NCI-H1417 treated with DMSO at 0.1 percent for 48 hours (cell line): ENCODE results near the gene MDM1.

Source experiments
- DNase-seq: peaks from one replicate; lab custom pipeline; 2025; lab: John Stamatoyannopoulos, UW

Gene MDM1, protein sequence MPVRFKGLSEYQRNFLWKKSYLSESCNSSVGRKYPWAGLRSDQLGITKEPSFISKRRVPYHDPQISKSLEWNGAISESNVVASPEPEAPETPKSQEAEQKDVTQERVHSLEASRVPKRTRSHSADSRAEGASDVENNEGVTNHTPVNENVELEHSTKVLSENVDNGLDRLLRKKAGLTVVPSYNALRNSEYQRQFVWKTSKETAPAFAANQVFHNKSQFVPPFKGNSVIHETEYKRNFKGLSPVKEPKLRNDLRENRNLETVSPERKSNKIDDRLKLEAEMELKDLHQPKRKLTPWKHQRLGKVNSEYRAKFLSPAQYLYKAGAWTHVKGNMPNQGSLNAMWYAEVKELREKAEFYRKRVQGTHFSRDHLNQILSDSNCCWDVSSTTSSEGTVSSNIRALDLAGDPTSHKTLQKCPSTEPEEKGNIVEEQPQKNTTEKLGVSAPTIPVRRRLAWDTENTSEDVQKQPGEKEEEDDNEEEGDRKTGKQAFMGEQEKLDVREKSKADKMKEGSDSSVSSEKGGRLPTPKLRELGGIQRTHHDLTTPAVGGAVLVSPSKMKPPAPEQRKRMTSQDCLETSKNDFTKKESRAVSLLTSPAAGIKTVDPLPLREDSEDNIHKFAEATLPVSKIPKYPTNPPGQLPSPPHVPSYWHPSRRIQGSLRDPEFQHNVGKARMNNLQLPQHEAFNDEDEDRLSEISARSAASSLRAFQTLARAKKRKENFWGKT

DNA sequence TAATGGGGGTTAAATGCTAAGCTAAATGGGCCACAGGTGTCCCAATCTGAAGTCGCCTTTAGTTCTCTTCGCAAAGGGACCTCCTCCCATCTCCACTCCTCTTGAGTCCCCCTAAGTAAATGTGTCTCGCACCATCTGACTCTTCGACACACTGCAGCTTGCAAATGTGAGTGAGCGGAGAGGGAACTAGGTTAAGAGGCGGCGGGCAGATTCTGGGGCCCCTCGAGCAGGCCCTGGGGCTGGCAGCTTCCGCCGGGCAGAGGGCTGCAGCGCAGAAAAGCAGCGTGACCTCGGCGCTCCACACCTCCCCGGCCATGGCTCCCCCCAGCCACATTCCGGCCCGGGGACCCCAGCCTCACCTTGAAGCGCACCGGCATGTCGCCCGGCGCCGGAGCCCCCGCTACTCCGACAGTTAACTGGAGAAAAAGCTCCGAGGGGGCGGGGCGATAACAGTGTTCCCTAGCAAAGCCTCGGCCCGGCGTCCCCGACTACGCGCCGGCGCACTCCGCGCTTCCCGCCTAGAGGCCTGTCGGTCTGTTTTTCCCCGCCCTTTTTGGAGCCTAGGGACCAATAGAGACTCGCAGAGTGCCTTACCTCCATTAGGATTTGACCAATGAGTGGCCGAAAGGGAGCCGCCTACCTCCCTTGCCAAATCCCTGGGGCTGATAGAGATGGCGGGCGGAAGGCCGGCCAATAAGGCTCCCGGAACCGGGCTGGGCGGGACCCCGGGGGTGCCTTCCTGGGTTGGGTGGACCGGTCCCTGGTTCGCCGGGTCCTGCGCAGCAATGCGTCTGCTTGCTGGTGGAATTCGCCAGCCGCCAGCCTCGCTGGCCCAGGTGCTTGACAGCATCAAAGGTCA, at the start of gene MDM1:
Gene MDM1 (minus strand): TSS at position 494 of the 859 bp plus-strand sequence. CDS start 117 bp downstream, at position 377.
- DNase-seq = peak; percentile 96

DNA sequence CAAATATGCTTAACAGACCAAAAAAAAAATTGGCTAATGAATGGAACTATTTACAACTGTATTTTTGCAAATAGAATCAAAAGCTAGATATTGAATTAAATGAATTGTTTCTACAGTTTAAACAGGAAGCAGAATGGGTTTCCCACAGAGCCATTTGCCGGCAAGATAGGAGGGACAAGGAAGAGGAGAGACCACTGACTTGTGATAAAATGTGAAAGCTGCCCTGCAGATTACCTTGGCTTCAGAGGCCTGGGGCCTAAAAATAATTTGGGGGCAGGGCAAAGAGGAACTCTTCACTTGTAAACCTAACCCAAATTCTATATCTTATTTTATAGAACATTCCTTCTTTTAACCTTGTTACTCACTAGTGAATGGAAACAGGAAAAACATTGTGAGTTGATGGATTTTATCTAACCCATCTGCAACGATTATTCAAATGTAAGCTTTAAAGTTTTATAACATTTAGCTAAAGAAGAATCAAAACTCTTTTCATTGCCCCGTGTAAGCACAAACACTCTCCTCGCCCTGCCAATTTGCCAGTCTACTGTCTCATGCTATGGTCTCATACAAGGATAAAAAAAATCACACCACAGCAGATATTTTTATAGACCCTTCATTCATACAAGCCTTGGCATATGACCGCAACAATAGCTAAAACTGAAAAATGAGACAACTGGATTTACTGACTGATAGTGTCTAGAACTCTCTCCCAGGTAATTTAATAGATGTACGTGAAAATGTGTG, 49.5 kb upstream of the MDM1 start:
- DNase-seq = no peak

DNA sequence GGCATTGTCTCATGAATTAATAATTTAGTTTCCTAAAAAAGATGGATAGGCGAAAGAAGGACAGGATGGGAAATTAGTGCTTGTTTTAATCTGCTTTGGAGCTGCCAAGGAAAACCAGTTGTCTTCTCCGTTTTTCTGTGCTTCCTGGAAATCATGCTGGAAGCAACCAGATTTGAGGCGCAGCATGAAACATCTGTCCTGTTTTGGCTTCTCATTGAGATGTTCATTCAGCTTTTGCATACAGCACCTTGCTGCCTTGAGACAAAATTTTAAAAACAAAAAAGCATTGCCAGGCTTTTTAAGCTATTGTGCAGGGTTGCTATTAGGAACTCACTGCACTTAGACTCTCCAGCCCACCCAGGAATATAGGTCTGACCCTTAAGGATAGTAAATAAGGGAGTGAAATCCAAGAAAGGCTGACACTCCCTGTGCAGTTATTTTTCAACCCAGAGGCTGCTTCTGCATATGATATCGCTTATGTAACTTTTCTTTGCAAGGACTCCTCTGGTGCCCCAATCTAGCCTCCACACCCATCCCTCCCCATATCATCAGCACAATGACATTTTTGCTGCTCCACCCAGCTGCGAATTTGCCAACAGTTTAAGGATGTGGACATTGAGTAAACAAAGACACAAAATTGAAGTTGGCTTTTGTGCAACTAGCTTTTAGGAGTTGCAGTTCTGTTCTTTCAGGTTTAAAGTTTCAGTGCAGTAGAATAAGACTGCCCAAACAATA, 46.9 kb upstream of the MDM1 start:
- no peak for DNase-seq

DNA sequence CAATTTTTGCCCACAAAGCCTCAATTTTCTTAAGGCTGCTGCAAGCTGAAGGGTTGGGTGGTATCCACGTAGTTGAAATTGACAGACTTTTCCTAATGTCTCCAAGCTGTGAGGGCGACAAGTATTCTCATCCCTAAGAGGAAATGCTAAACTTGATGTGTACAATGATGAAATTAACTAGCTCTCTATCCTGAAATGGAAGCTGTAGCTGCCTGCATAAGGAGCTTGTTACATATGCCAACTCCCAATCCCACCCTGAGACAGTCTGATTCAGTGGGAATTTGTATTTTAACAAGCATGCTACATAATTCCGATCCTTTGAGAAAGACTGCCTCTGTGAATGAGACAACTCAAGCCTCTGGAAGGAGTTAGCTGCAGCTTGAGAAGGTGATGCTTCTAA, 45.7 kb upstream of the MDM1 start:
- DNase-seq = no peak

DNA sequence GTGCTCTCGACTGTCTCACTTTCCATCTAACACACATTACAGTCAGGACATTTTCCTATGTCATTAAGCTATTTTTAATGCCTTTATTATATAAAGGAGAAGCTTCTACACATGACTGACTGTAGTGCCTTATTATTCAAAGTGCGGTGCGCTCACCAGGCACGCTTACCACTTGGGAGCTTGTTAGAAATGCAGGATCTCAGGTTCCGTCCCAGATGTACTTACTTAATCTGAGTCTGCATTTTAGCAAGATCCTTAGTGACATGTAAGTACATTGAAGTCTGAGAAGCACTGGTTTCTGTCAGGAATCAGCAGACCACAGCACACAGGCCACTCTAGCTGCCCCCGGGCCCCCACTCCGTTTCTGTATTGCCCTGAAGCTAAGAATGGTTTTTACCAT, 44.7 kb upstream of the MDM1 start:
- no peak for DNase-seq

DNA sequence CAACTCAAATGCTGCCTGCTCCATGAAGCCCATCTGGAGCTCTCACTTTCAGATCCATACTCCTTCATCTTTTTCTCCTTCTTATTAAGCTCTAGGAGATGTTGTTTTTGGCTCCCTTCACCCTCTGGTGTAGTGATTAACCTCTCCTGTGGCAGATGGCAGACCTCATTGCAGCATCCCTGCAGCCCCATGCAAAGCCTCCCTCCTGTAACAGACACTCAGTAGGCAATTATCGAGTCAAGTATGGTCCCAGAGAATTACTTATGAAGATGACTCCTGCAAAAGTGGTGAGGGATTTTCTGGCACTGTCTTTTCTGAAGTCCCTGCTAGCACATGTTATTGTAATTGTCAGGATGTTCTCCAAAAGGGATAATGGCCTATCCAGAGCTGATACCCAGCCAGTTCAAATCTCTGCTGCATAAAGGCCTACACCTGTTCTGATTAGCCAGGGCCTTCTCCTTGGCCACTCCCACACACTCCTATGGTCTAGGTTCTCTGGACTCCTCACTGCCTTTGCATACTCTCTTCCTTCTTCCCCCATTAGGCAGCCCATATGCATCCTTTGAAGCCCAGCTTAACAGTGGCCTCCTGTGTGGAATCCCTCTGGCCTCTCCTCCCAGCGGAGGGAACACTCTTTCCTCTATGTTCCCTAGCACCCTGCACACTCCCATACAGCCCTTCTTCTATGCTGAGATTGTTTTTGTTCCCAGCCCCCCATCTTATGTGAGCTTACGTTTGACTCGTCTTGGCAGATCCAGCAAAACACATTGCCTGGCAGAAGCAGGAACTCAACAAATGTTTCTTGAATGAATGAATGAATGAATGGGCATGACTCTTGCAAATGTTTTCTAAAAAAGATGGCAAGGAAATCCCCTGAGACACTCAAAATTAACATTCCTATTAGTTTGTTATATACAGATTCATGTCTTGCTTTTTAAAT, 43.9 kb upstream of the MDM1 start:
- DNase-seq = no peak

DNA sequence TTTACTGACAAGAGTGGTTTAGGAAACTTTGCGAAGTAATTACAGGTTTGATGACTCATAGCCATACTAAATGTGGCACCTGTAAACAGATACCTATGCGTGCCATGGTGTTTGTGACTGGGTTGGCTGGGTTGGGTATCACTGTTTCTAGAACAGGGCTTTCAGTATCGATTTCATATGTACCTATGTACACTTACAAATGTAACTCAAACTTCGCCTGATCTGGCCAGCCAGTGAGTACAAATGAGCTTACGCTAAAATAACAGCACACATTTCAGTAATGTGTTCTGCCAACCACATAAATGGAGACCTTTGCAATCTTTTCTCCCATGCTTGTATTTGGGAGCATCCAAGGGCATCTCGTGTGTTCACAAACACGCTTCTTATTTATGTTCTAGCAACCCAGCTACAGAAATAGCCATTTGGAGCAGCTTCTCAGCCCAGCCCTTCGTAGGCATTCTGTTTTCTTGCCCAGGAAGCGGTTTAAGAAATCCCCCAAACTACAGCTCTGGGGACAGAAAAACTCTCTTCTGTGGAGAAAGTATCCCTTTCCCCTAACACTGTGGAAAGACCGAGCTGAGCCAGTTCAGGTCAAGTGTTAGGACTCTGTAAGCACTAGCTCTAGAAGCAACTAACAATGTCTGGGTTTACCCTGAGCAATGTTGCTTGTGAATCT, 42.3 kb upstream of the MDM1 start:
- DNase-seq = no peak

DNA sequence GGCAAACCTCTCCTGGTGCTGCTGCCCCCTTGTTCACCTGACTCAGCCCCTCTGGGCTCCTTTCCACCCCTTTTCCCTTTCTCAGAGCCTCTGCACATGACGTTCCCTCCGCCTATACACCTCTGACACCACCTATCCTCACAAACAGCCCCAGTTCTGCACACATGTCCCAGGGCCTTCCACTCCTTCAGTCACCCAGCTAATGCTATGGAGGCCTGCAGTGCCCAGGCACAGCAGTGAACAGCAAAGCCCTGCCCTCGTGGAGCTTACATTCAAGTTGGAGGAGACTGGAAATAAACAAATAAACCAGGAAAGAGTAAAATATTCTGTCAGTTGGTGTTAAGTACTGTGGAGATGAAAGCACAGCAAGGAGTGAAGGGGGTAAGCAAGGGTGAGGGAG, 38.5 kb upstream of the MDM1 start:
- DNase-seq = no peak

DNA sequence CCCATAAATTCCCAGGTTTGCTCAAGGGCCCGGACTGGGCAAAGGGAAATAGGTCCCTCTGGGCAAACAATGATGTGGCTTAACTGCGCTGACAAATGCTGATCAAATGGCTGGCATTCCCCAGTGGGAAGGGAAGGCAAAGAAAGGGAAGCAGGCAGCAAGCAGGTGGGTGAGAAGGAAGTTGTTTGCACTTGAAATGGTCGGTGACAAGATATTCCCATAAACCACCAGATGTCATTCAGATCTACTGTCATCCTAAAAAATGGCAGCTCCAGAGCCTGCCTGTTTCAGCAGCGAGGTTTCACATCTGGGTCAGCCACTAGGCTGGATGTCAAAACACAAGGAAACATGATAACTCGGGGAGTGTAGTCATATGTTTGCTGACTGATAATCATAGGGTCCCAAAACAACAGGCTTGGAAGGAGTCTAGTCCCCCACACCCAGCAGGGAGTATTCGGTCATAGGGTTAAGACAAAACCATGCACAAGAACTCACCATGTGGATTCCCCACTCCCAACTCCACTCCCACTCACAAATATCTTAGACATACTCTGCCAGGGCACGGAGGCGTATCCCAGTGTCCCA, 37.9 kb upstream of the MDM1 start:
- DNase-seq = no peak

DNA sequence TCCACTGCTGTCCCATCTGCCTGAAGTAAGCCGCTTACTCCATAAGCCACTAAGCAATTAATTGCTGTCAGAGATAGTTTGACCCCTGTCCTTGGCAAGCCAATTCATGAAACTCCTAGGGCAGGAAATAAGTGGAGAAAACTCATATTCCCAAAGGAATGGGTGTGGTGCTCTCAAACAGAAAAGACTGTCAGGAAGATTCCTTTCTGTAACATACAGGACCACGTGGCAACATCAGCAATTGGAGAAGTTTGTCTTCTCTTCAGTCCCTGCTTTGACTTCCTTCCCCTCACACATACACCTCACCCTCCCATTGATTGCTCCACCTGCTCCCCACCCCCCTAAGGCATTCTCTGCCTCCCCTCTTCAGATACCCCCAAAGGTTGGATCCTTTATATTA, 36.2 kb upstream of the MDM1 start:
- DNase-seq = no peak

DNA sequence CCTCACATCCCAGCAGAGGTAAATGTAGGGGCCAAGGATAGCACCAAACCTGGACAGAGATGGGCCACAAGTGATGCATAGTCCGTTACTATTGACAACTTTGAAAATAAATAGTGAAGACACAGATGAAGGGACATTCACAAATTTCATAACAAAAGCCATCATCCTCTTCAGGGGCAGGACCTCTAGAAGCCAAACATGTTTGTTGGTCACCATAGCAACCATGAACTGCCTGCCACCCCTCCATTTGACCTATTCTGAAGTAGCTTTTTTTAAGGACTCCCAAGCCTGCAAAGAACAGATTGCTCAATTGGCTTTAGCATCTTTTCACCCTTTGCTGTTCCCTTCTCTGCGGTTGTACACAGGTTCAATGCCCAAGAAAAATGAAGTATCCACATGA, 35.7 kb upstream of the MDM1 start:
- DNase-seq = no peak

DNA sequence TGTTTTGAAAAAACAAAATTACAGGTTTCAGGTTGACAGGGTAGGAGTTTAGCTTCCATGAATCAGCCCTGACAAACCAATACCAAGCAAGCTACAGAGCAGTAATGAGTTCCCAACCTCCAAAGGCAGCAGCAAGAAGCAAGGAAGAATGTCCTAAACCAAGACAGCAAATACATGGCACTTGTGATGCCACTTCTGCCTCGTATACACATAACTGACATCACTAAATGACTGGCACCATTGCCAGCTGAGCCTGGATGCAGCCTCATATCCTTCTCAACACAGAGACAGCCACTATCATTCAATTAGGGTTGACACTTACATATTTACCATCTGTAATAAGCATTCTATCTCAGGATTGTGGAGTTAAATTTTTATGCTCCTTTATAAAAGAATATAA, 35.0 kb upstream of the MDM1 start:
- no peak for DNase-seq

DNA sequence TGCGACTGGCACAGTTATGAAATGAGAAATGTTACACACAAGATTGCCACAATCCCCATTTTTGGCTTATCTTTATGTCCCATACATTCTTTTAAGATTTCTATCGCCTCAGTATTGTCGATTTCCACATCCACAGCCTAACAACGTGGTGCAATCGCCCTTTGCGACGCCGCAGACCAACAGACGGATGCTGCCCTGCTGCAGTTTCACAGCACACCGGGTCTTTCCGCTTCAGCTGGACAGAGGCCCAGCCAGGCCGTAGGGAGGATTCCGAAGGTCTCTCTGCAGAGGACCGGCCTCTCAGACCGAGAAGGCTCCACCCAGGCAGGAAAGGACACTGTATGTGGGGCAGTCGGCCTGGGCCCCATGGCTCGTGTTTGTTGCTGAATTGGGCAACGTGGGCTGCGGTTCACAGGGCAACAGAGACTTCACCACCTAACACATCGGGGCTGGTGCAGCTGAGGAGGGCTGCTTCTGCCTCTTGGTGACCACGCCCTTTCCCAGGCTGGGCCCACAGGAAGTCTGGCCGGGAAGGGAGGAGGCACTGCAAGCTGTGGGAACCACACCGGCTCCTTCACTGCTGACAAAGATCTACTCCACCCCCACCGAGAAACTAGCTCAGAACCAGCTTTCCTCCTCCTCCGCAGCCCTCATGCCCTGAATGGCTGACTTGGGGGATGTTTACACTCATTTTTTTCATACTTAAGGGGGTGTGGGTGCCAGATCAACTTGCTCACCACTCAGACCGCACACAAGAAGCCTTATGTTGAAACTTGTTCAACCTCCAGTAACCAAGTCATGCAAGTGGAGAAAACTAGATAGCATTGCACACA, 32.9 kb upstream of the MDM1 start:
- no peak for DNase-seq

DNA sequence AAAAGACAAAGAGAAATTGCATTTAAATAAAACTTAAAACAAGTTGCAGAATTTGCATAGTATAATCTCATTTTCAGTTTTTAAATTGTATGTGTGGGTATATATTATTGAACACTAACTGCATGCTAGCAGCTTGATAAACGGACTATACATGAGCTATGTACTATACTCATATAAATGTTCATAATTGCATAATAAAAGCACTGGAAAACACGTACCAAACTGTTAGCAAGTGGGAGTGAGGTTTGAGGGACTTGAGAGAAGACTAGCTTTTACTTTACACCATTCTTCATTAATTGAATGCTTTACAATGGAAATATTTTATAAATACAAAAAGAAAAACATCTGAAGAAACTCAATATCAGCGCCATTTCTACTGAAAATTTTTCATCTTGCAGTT, 32.2 kb upstream of the MDM1 start:
- no peak for DNase-seq

DNA sequence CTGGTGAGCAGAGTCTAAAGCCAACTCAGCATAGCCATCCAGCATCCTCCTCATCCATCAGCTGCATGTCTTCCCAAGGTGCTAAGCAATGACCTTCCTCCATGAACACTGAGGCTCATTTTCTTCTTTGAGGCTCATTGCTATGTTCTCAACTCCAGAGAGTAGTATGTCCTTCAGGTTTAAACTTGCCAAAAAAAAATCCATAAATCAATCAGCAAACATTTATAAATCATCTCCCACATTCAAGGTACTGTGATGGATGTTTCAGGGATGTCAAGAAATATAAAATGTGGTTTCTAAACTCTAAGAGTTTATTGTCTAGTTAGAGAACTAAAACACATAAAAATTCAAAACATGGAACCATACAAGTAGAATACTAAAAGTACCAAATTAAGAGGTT, 29.8 kb upstream of the MDM1 start:
- no peak for DNase-seq

DNA sequence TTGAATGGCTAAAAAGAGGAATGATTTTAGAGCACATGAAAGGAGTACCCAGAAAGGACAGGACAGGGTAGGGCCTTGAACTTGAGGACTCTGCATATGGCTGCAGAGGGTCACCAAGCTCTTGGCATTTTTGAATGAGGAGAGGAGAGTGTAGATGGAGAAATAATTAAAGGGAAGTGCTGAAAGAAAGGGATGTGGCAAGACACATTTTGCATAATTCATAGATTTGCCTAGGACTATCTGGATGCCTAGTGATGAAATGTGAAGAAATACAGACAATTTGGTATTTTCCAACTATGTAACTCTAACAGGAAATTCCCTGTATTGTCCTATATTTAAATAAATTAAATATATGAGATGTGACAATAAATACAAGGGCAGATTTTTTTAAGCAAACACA, 27.5 kb upstream of the MDM1 start:
- DNase-seq = no peak

DNA sequence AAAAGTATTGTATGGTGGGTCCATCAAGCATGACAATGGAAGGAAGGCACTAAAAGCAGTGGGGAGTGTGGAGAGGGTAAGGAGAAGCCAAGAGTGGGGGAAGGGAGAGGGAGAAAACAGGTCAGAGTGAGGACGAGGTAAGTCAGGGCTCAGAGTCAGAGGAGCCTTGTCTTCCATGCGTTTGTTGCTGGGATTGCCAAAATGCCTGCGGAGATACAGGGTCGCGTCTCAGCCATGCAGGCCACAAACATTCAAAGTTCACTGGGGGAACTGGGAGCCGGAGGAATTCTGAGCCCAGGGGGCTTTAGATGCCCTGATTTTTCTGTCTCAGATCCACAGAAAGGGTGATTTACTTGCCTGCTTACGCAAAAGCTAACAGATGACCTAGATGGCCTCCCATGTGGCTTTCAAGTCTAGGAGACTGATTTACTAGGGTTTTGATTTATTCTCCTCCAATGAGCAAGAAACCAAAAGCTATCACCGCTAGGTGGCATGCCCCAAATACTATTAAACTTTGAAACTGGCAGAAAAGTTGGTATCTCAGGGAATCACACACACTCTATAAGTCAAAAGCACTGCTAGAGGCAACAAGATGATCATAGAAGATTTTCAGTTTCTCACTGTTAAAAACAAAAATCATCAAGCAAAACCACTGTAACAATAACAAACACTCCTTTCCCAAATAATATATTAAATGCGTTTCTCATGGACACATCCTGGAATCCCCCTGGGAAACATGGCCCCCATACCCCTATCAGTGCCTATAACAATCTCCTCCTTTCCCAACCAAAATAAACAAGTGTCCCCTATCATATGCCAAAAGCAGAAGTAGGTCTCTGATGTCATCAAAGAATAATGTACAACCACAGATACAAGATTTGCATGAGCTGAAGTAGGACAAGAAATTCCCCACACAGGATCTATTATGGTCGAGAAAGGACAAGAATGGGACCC, 26.6 kb upstream of the MDM1 start:
- no peak for DNase-seq
